C4-2B (cell line): Measurements from ENCODE around the gene VAMP7.

Experiments used
- CTCF ChIP-seq: fragments of 450-650 bp; conservative IDR thresholded peaks from 2 replicates; pipeline ENCODE4 v1.5.1; 2017; ENCODE audit warnings: mild to moderate bottlenecking
- ZFX ChIP-seq: fragments of 450-650 bp; IDR thresholded peaks from 2 replicates; pipeline ENCODE4 v1.6.1; 2017

DNA sequence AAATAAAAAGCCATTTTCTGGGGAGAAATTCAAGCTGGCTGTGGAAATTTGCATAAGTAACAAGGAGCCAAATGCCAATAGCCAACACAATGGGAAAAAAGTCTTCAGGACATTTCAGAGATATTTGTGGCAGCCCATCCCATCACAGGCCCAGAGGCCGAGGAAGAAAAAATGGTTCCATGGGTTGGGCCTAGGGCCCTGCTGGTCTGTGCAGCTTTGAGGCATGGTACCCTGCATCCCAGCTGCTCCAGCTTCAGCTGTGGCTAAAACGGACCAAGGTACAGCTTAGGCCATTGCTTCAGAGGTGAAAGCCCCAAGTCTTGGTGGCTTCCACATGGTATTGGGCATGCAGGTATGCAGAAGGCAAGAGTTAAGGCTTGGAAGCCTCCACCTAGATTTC lies 102.2 kb downstream of the VAMP7 start:
- no peak for TF ChIP-seq CTCF
- TF ChIP-seq ZFX = no peak
